ENCODE data around the gene CPPED1. TPM values are rescaled to one million over a fixed set of nuclear protein-coding genes. Genes with fewer than 3 reads are reported as not detected.

Gene CPPED1
- total and polyA plus RNA-seq, 2 of the 4 experiments (the other 2 are of a cell fraction) = 5.1 to 6.5 TPM

- in situ Hi-C loops (cut with MboI; ENCODE audit: low sequenced_read_pairs) = no loop called here
- WGBS, 2 experiments (ENCODE audit: extremely low coverage in 2 of 2, insufficient read length in 1 of 2) = 67% methylated on average over 2 of the region's 12 CpGs; no CpG with 5 or more reads in 1 of the 2 experiments
- Histone ChIP-seq H3K27me3 (ENCODE audit: control insufficient read depth, insufficient read depth, low read length) (no peaks in the 10 kb centered on the region), H3K23ac (ENCODE audit: low read depth, low read length) (no peak overlapping the region), H3K36me3 (ENCODE audit: control insufficient read depth, insufficient read depth, low read length) (no peaks in the 10 kb centered on the region), H3K4me3 (ENCODE audit: insufficient read depth, low read depth, low read length) (no peak overlapping the region), H3K18ac (ENCODE audit: low read depth, low read length) (no peak overlapping the region), H3K9ac (ENCODE audit: low read depth, low read length) (no peak overlapping the region), H4K5ac (ENCODE audit: low read depth, low read length) (no peak overlapping the region), H2AK9ac (replicated peaks; ENCODE audit: low read depth, low read length, poor library complexity) (no peak overlapping the region), H3K27ac (ENCODE audit: insufficient read depth, low read length) (no peak overlapping the region), H3K4me1 (ENCODE audit: control insufficient read depth, insufficient read depth, low read length) (no peaks in the 10 kb centered on the region), H2AK5ac (ENCODE audit: low read depth, low read length) (no peak overlapping the region), H3K9me3 (ENCODE audit: control insufficient read depth, insufficient read depth, low read length) (no peaks in the 10 kb centered on the region), H4K20me1 (ENCODE audit: insufficient read depth, low read length) (no peaks in the 10 kb centered on the region), H3K79me1 (ENCODE audit: low read depth in 1 of 2, low read length in 2 of 2) (no peaks in the 10 kb centered on the region), H3K56ac (ENCODE audit: extremely low read depth, insufficient read depth, low read length) (no peak overlapping the region), H3K9me1 (ENCODE audit: insufficient read depth, low read length) (no peaks in the 10 kb centered on the region), H2AFZ (replicated peaks; ENCODE audit: low read length, poor library complexity) (no peak overlapping the region), H2BK20ac (ENCODE audit: low read depth, low read length) (no peak overlapping the region), H4K91ac (ENCODE audit: insufficient read depth, low read depth, low read length) (no peak overlapping the region), H2BK120ac (ENCODE audit: low read depth, low read length) (no peak overlapping the region), H3K4me2 (ENCODE audit: low read depth, low read length) (no peak overlapping the region), H2BK5ac (ENCODE audit: low read depth, low read length, poor library complexity, severe bottlenecking) (no peak overlapping the region), H3K14ac (replicated peaks; ENCODE audit: low read depth, low read length) (no peak overlapping the region), H4K8ac (ENCODE audit: low read depth in 2 of 2, low read length in 2 of 2) (no peak overlapping the region), H2BK15ac (ENCODE audit: low read depth, low read length) (no peak overlapping the region), H3K4ac (ENCODE audit: low read depth, low read length) (no peak overlapping the region)
- POLR2A ChIA-PET (ENCODE audit: unreplicated experiment) = no interaction called here
- intact Hi-C loops (cut with micrococcal nuclease) = no loop called here
- no TSS peak for BruUV-seq (replicated peaks)
- TF ChIP-seq MAFK (IDR thresholded peaks at IDR 0.05; ENCODE audit: low read depth, low read length) (no peak), USF2 (IDR thresholded peaks at IDR 0.05; ENCODE audit: low read depth, low read length) (no peak)
- CTCF ChIA-PET = no interaction called here
- ATAC-seq (ENCODE audit: low read depth) (no peak), DNase-seq (no peak)
- dilution Hi-C loops (cut with HindIII; ENCODE audit: low sequenced_read_pairs, unreplicated experiment) = no loop called here
These were observed 42.7 kb downstream of the CPPED1 start for GRCh38 chr16:12760819-12761611.

All from IMR-90 (cell line).